ENCODE measurements around the gene CCDC197.

- TF ChIP-seq CTCF (IDR thresholded peaks at IDR 0.05) (no peak), POLR2A (IDR thresholded peaks at IDR 0.05) (no peak)
Measured at GRCh38 chr14:94020267-94020666, 23.2 kb downstream of the CCDC197 start.

Data from testis (tissue), 2 donors.